AG10803 (cell line): ENCODE results near the gene NXPH2.

Experiments used
- DNase-seq: peaks from one replicate; pipeline ENCODE4 v3.0.0; 2010; ENCODE audit warnings: low read depth
- H3K4me3 ChIP-seq: 2 replicates; pipeline ENCODE4 v1.5.1; 2011; ENCODE audit warnings: mild to moderate bottlenecking, low read length, control low read depth
- TF ChIP-seq, protein P1 (sequence below): conservative IDR thresholded peaks from 2 replicates; pipeline ENCODE4 v1.5.1; 2011; ENCODE audit warnings: mild to moderate bottlenecking, low read length, control low read depth, inconsistent platforms

The NXPH2 gene

DNA sequence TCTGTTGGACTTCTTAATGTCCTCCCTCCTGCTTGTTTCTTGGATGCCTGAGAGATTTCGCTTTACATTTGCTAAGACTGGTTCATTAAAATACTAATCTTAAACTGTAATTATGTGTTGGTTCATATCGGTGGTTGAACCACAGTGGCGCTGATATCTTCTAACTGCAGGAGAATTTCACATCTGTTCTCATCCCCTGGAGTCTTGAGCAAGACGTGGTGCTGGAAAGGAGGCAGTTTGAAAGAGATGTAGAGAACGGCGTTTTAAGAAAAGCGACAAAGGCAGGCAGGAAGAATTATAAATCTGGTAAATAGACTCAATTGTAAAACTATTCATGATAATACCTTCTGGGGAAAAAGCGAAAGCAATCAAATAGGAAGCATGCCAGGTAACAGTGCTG lies 79.5 kb downstream of the NXPH2 start:
- no peak for DNase-seq
- TF ChIP-seq, protein P1, sequence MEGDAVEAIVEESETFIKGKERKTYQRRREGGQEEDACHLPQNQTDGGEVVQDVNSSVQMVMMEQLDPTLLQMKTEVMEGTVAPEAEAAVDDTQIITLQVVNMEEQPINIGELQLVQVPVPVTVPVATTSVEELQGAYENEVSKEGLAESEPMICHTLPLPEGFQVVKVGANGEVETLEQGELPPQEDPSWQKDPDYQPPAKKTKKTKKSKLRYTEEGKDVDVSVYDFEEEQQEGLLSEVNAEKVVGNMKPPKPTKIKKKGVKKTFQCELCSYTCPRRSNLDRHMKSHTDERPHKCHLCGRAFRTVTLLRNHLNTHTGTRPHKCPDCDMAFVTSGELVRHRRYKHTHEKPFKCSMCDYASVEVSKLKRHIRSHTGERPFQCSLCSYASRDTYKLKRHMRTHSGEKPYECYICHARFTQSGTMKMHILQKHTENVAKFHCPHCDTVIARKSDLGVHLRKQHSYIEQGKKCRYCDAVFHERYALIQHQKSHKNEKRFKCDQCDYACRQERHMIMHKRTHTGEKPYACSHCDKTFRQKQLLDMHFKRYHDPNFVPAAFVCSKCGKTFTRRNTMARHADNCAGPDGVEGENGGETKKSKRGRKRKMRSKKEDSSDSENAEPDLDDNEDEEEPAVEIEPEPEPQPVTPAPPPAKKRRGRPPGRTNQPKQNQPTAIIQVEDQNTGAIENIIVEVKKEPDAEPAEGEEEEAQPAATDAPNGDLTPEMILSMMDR = no peak
- no peak overlapping the region for H3K4me3 ChIP-seq

DNA sequence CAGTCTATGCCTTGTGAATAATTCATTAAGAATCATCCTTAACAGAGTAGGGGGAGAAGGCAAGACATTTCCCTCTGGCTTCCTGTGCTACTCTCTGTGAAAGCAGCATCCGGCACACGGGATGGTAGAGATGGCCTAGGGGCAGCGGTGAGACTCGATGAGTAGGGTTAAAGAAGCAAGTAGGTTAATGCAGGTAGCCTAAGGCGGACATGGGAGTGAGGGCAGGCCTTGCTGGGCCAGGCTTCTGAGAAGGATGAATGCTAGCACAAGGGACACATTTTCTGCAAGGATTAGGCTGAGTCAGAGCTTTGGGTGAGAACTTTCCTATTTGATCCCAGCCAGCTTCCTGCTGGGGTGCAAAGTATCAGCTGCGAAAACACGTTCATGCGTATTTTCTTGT lies 80.8 kb downstream of the NXPH2 start:
- TF ChIP-seq, protein P1 = no peak
- DNase-seq = no peak
- no peak overlapping the region for H3K4me3 ChIP-seq

DNA sequence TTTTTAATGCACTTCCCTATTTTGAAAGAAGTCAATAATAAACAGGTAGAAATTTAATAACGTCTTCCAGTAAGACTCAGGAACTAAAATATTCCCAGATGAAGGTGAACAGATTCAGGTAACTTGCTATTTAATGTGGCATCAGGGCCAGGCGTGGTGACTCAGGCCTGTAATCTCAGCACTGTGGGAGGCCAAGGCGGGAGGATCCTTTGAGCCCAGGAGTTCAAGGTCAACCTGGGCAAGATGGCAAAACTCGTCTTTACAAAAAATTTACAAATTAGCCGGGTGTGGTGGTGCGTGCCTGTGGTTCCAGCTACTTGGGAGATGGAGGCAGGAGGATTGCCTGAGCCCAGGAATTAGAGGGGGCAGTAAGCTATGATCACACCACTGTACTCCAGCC lies 81.8 kb downstream of the NXPH2 start:
- DNase-seq = no peak
- TF ChIP-seq, protein P1 = no peak
- H3K4me3 ChIP-seq = no peak overlapping the region

DNA sequence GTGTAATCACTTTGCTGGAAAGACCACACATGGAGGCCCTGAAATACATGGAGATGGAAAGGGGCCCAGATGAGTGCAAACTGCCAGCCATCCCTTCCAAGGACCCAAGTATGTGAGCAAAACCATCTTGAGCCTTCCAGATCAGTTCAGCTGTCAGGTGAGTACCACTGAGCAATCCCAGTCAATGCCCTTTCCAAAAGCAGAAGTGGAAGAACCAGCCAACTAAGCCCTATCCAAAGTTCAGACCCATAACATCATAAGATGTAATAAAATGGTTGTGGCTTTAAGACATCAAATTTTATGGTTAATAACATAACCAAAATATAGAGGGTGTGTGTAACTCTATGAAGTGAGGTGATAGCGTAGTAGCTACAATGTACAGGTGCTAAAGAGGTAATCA lies 88.5 kb downstream of the NXPH2 start:
- no peak overlapping the region for H3K4me3 ChIP-seq
- DNase-seq = no peak
- TF ChIP-seq, protein P1 = no peak

GRCh38 chr2:138689705-138690104 lies 90.5 kb downstream of the NXPH2 start:
- TF ChIP-seq, protein P1 = no peak
- H3K4me3 ChIP-seq = no peak overlapping the region
- DNase-seq = no peak

DNA sequence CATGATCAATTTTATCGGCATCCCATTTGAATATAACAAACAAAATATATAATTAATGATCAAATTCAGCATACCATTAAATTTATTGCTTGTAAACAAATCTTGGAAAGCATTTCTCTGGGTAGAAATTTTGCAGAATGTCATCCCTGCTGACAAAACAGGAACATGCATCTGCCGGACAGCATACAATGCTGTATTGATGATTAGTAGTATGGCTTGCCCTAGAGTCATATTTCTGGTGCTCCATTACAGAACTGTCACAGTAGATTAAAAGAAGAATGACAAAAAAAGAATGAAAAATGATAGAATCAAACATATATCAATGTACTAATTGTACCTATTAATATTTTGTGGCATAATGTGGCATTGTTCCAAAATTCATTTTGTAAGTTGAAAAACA lies 98.0 kb downstream of the NXPH2 start:
- TF ChIP-seq, protein P1 = no peak
- H3K4me3 ChIP-seq = no peak overlapping the region
- no peak for DNase-seq

- TF ChIP-seq, protein P1 = no peak
- DNase-seq = no peak
- no peak overlapping the region for H3K4me3 ChIP-seq
Measured at GRCh38 chr2:138677221-138677620, 103.0 kb downstream of the NXPH2 start.
